Astrocyte of the spinal cord (primary cell): Measurements from ENCODE around the gene APOBEC3F.
"Not testable (repeated sequence)": the region's sequence is repeated elsewhere in the genome, so short reads cannot be mapped to it uniquely, and the experiment has no call there.

Source experiments
- DNase-seq: peaks from one replicate; pipeline ENCODE4 v3.0.0; 2011; ENCODE audit warnings: low read depth, low spot score
- H3K4me3 ChIP-seq: 2 replicates; pipeline ENCODE4 v1.5.1; 2011; ENCODE audit warnings: low read depth, mild to moderate bottlenecking, low read length, moderate library complexity
- in situ Hi-C: cut with HindIII; loops from 2 replicates; pipeline ENCODE4 v1.10.0; 2017; ENCODE audit warnings: low sequenced_read_pairs
- TF ChIP-seq, protein P1 (sequence below): IDR thresholded peaks from 2 replicates; pipeline ENCODE4 v1.5.1; 2012; ENCODE audit warnings: low read depth, mild to moderate bottlenecking, low read length, inconsistent platforms

APOBEC3F gene

DNA sequence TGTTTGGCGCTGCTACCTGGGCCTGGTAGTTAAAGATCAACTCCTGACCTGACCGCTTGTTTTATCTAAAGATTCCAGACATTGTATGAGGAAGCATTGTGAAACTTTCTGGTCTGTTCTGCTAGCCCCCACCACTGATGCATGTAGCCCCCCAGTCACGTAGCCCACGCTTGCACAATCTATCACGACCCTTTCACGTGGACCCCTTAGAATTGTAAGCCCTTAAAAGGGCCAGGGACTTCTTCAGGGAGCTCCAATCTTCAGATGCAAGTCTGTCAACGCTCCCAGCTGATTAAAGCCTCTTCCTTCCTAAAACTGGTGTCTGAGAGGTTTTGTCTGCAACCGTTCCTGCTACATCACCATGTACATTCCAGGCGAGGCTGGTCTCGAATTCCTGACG lies 15.0 kb downstream of the APOBEC3F start:
- H3K4me3 ChIP-seq: no peak overlapping the region
- TF ChIP-seq, protein P1, sequence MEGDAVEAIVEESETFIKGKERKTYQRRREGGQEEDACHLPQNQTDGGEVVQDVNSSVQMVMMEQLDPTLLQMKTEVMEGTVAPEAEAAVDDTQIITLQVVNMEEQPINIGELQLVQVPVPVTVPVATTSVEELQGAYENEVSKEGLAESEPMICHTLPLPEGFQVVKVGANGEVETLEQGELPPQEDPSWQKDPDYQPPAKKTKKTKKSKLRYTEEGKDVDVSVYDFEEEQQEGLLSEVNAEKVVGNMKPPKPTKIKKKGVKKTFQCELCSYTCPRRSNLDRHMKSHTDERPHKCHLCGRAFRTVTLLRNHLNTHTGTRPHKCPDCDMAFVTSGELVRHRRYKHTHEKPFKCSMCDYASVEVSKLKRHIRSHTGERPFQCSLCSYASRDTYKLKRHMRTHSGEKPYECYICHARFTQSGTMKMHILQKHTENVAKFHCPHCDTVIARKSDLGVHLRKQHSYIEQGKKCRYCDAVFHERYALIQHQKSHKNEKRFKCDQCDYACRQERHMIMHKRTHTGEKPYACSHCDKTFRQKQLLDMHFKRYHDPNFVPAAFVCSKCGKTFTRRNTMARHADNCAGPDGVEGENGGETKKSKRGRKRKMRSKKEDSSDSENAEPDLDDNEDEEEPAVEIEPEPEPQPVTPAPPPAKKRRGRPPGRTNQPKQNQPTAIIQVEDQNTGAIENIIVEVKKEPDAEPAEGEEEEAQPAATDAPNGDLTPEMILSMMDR: no peak
- in situ Hi-C loops: no loop called here
- DNase-seq: no peak

DNA sequence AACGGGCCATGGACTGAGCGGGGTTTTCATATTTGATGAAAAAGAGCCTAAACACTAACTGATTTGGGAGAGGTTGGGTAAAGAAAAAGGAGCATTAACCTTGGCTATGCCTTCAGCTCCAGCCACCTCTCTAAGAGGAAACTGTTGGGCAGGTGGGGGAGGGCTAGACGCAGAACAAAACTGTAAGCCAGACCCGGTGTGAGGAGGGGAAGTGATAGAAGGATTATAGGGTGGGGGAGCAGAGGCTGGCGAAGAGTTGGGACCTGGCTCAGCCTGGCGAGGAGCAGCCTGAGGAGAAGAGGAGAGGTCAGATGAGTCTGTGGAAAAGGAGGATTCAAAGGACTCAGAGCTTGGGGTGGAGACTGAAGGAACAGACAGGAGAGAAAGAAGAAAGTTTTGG lies 20.6 kb downstream of the APOBEC3F start:
- in situ Hi-C loops: not testable (repeated sequence)

DNA sequence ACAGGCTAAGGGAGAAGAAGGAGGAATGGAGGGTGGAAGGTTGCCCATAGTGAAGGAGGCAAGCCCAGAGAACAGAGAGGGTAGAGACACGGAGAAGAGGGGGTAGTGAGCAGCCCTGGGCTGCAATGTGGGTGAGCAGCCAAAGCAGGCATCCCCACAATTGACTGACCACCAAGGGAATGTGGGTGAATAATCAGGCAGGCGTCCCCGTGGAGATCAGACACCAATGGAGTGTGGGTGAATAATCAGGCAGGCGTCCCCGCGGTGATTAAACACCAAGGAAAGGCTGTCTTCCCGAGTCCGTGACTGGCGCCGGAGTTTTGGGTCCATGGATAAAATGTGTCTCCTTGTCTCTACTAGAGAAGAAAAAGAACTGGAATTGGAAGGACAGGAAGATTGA lies 21.3 kb downstream of the APOBEC3F start:
- H3K4me3 ChIP-seq, in situ Hi-C loops, DNase-seq: not testable (repeated sequence)

More for the DNA sequence above, 20.6 kb downstream of the APOBEC3F start:
- DNase-seq, H3K4me3 ChIP-seq: not testable (repeated sequence)

DNA sequence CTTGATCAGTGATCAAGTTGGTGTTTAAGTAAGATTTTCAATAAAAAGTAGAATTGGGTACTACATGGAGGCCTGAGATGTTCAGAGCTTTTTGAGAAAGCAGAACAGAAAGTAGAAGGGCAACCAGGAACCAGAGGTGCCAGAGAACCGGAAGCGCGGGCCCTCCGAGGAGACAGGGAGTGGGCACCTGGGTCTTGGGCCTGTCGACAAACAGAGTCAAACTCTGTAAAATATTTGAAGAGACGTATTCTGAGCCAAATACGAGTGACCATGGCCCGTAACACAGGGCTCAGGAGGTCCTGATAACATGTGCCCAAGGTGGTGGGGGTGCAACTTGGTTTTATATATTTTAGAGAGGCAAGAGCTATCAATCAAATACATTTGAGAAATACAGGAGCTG lies 23.2 kb downstream of the APOBEC3F start:
- DNase-seq, in situ Hi-C loops, H3K4me3 ChIP-seq: not testable (repeated sequence)

DNA sequence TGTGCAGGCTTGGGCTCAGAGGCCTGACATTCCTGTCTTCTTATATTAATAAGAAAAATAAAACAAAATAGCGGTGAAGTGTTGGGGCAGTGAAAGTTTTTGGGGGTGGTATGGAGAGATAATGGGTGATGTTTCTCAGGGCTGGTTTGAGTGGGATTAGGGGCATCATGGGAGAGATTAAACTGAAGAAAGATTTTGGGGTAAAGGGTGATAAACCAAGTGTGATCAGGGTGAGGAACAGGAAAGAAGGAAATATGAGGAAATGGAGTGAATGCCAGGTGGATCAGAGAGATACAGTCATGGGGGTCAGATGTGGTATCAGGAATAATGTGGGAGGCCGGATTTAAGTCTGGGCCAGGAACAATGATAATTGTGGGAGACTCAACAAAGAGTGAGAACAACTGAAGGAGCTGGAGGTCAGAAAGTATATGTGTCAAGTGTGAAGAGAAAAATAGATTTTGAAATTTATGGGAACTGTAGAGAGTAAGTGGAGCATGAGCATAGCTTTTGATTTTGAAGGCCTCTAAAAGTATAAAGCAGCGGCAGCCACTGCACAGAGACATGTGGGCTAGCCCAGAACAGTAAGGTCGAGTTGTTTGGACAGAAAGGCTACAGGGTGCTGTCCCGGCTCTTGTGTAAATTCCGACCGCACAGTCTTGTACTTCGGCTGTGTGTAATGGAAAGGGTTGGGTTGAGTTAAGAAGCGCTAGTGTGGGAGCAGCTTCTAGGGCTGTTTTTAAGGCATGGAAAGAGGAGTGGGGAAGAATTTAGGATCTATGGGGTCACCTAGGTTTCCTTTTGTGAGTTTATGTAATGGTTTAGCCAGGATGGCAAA lies 26.0 kb downstream of the APOBEC3F start:
- in situ Hi-C loops, H3K4me3 ChIP-seq: not testable (repeated sequence)

DNA sequence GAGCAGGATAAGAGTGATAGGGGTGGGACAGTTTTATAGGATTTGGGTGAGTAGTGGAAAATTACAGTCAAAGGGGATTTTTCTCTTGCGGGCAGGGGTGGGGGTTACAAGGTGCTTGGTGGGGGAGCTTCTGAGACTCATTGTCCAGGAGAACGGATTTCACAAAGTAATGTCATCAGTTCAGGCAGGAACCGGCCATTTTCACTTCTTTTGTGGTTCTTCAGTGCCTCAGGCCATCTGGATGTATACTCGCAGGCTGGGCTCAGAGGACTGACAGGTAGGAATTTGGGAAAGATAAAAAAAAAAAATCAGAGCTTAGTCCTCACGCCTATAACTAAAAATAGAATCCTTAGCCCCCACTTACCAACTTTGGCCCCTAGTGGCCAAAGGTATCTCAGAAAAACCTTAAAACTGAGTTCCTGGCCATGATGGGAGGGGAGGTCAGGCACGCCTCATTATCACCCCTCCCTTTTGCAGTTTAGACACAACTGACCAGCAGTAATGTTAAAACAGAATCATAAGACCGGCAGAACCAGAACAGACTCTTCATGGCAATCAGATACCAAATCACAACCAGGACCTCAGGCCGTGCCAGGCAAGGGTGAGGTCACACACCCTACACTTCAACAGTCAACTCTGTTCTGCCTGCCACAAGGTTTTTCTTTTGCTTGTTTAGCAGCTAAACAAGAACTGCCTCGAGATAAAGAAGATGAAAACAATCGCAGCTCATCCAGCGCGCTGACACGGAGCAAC lies 27.5 kb downstream of the APOBEC3F start:
- TF ChIP-seq, protein P1: no peak
- no peak overlapping the region for H3K4me3 ChIP-seq
- no peak for DNase-seq
- in situ Hi-C loops: no loop called here

More for the DNA sequence above, 26.0 kb downstream of the APOBEC3F start:
- not testable (repeated sequence) for DNase-seq

DNA sequence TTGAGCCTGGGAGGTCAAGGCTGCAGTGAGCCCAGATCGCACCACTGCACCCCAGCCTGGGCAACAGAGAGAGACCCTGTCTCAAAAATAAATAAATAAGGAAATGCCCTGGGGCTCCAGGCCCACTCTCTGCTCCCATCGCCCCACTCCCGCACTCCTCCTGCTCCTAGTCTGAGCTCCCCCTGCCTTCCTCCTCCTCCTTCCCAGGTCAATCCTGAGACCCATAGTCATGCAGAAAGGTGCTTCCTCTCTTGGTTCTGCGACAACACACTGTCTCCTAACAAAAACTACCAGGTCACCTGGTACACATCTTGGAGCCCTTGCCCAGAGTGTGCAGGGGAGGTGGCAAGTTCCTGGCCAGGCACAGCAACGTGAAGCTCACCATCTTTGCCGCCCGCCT lies 29.5 kb downstream of the APOBEC3F start:
- H3K4me3 ChIP-seq: no peak overlapping the region
- TF ChIP-seq, protein P1: no peak
- no peak for DNase-seq
- in situ Hi-C loops: no loop called here

DNA sequence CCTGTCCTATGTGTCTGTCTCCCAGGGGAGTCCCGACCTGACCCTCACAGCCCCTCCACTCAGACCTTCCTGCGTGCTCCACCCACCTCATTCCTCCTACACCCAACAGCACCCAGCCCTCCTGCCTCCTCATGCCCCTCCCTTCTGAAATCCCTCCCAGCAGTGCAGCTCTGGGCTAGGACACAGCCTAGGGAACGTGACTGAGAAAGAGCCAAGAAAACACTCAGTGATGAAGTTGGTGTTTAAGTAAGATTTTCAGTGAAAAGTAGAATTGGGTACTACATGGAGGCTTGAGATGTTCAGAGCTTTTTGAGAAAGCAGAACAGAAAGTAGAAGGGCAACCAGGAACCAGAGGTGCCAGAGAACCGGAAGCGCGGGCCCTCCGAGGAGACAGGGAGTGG lies 31.9 kb downstream of the APOBEC3F start:
- in situ Hi-C loops, H3K4me3 ChIP-seq, DNase-seq: not testable (repeated sequence)

DNA sequence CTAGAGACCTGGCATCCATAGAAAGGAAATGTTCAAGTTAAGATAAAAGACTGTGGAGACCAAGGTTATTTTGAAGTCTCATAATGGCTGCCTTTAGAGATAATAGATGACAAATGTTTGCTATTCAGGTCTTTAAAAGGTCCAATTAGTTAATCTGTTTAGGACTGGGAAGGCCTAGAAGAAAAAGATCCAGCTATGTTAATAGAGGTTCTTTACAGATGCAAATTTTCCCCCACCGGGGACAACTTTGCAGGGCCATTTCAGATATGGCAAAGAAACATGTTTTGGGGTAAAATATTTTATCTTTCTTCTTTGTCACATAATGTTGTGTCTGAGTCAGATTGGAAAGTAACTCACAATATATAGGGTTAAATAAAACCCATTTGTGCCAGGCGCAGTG lies 33.3 kb downstream of the APOBEC3F start:
- in situ Hi-C loops: no loop called here
- TF ChIP-seq, protein P1: no peak
- no peak overlapping the region for H3K4me3 ChIP-seq
- no peak for DNase-seq

DNA sequence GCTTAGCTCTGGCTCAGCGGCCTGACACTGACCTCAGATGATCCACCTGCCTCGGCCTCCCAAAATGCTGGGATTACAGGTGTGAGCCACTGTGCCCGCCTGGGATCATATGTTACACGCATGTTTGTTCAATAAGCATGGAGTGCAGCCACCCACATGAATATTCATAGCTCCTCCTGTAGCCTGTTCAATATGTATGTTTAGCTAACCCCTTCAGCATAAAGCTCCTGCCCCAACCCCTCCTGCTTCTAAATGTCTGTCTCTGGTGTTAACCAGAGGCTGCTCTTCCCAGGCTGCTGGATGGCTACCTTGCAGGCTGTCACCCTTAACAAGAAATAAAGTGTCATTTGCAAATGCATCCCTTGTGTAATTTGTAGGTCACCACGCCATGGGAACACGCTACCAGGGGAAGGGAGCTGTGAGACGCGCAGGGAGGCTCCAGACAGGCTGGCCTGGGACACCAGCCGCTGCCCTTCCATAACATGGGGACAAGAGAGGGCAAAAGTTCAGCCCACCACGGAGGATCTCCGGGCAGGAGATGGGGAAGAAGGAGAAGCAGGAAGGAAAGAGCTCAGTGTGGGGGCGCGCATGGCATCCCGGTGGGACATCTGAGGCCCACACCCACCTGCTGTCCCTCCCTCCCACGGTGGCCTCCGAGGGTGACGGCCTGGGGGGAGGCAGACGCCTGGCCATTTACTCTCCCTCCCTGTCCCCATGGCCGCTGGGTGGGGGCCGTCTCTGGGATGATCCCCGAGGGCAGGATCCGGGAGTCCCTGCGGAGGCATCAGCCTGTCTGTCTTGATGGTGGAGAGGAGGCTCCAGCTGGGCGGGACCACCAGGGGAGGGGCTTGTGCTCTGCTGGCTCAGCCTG lies 35.7 kb downstream of the APOBEC3F start:
- H3K4me3 ChIP-seq, in situ Hi-C loops, DNase-seq: not testable (repeated sequence)

DNA sequence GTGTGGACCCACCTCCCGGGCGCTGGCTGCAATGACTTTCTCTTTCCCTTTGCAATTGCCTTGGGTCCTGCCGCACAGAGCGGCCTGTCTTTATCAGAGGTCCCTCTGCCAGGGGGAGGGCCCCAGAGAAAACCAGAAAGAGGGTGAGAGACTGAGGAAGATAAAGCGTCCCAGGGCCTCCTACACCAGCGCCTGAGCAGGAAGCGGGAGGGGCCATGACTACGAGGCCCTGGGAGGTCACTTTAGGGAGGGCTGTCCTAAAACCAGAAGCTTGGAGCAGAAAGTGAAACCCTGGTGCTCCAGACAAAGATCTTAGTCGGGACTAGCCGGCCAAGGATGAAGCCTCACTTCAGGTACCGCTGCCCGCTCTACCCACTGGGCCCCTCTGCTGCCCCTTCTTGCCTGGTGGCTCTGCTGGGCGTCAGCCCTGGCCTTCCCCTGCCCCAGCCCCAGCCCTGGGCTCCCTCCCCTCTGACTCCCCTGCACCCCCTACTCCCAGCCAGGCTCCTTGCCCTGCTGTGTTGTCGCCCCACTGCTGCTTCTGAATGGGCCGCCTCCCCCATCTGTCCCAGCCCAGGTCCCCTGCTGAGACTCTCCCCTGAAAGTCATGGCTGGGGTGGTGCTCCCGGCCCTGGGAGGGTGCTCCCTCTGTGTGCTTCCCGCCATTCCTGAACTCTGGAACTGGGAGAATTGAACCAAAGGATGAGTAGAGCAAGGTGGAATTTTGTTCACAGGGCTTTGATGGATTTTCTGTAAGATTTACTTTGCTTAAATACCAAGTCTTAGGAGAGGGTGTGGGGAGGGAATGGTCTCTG lies 36.6 kb downstream of the APOBEC3F start, which contains the start of gene APOBEC3G:
Gene APOBEC3G, plus strand, starts transcription at position 250 of the 815 bp plus-strand sequence. Its CDS starts 87 bp downstream, at position 337.
- DNase-seq: peak; percentile 27
- peak within 1 kb of the TSS; percentile 39 for H3K4me3 ChIP-seq
- in situ Hi-C loops: not testable (repeated sequence)
